ENCODE data around the gene FAU. TPM values are rescaled to one million over a fixed set of nuclear protein-coding genes. Genes with fewer than 3 reads are reported as not detected.

The FAU gene
- total and polyA plus RNA-seq, 2 of the 13 experiments (the other 11 are each of a cell fraction or from before 2014, with no cell fraction given): 374 to 869 TPM

- ChIA-PET POLR2A (interaction anchor here (0.6 kb wide), 1 partner anchor 9 kb away, joined by 3 read pairs; no protein-coding TSS in a partner anchor), CTCF (ENCODE audit: low intra/inter-chr PET ratio, low total read pairs) (no interaction called here)
- in situ Hi-C loops (cut with HindIII; ENCODE audit: extremely low pct_ligation_motif_present, low pct_unique_long_range_greater_than_20kb): no loop called here
- intact Hi-C loops (cut with micrococcal nuclease; ENCODE audit: unreplicated experiment): no loop called here
- ATAC-seq (no peak), FAIRE-seq (no peak), DNase-seq (ENCODE audit: low spot score) (no peak)
- H3K36me3 ChIP-seq (replicated peaks in 1 of 2; ENCODE audit: control insufficient read depth in 1 of 2, insufficient read depth in 2 of 2, low read length in 2 of 2): peaks cover 19 to 31% of the 10 kb centered on the region in 2 experiments
- peak; percentile 44; the same call in 1 of the 2 replicates for TF ChIP-seq PRDM15 (CRISPR knock-in tag; IDR thresholded peaks at IDR 0.05)
- TF ChIP-seq GFI1 (CRISPR knock-in tag; IDR thresholded peaks at IDR 0.05; ENCODE audit: borderline replicate concordance): no peak
- peak; percentile 14; the same call in 1 of the 2 replicates for TF ChIP-seq SNAPC2 (CRISPR knock-in tag; IDR thresholded peaks at IDR 0.05)
- 0 out of 2 replicates have a peak, but pooled peaks have one; percentile 7 for TF ChIP-seq ZFP90 (CRISPR knock-in tag; IDR thresholded peaks at IDR 0.05; ENCODE audit: borderline replicate concordance)
- 0 out of 2 replicates have a peak, but pooled peaks have one; percentile 39 for TF ChIP-seq ZSCAN20 (CRISPR knock-in tag; IDR thresholded peaks at IDR 0.05; ENCODE audit: borderline replicate concordance)
- TF ChIP-seq SRSF4 (IDR thresholded peaks at IDR 0.05; ENCODE audit: low read depth, low read length, poor library complexity, severe bottlenecking): no peak
- 0 out of 2 replicates have a peak, but pooled peaks have one; percentile 57 for TF ChIP-seq CSRNP1 (CRISPR knock-in tag; IDR thresholded peaks at IDR 0.05)
- peak; percentile 47; the same call in 1 of the 2 replicates for TF ChIP-seq ZNF484 (CRISPR knock-in tag; IDR thresholded peaks at IDR 0.05; ENCODE audit: borderline replicate concordance, low read depth)
- TF ChIP-seq TEAD2 (CRISPR knock-in tag; IDR thresholded peaks at IDR 0.05): no peak
- 0 out of 2 replicates have a peak, but pooled peaks have one; percentile 16 for TF ChIP-seq MED13 (CRISPR knock-in tag; IDR thresholded peaks at IDR 0.05)
- TF ChIP-seq ZSCAN31 (CRISPR knock-in tag; IDR thresholded peaks at IDR 0.05; ENCODE audit: low read depth): no peak
- 0 out of 2 replicates have a peak, but pooled peaks have one; percentile 2 for TF ChIP-seq STAT6 (CRISPR knock-in tag; IDR thresholded peaks at IDR 0.05; ENCODE audit: borderline replicate concordance)
- H3K4me1 ChIP-seq (ENCODE audit: insufficient read depth, low read length): peaks cover 39% of the 10 kb centered on the region
- peak overlapping the region; percentile 70 to 99 (median 87) for H3K4me3 ChIP-seq (replicated peaks in 1 of 3; ENCODE audit: insufficient read depth in 1 of 3, low read depth in 2 of 3, low read length in 3 of 3)
- H3K9me3 ChIP-seq (ENCODE audit: low read length): no peaks in the 10 kb centered on the region
- no peaks in the 10 kb centered on the region; a peak in 1 of 5 replicates for H3K27me3 ChIP-seq (ENCODE audit: control insufficient read depth in 1 of 2, insufficient read depth in 2 of 2, low read length in 2 of 2)
- under 1% methylated on average over 12 of the region's 13 CpGs for WGBS (ENCODE audit: low lambda C conversion rate)
- peak overlapping the region; percentile 83 for H3K27ac ChIP-seq (ENCODE audit: extremely low read length, insufficient read depth, low read length)
- BruUV-seq (replicated peaks): TSS peak; percentile 73
- peak overlapping the region; percentile 91 for H3K4me2 ChIP-seq (ENCODE audit: low read depth, low read length)
- H4K20me1 ChIP-seq (ENCODE audit: insufficient read depth, low read length): no peaks in the 10 kb centered on the region
- peaks cover 36% of the 10 kb centered on the region for H3K79me2 ChIP-seq (ENCODE audit: insufficient read depth, low read length)
- H3K9ac ChIP-seq (ENCODE audit: insufficient read depth, low read depth, low read length): peak overlapping the region; percentile 95
- no peak overlapping the region for H2AFZ ChIP-seq (ENCODE audit: low read length)
Measured at GRCh38 chr11:65083134-65083833, 38.6 kb downstream of the FAU start.

Measured in HepG2 (cell line).